ENCODE results near the gene FAM13A. TPM values are rescaled to one million over a fixed set of nuclear protein-coding genes. Genes with fewer than 3 reads are reported as not detected.

The FAM13A gene
- total and polyA plus RNA-seq, 2 donors (not counting 1 experiment from before 2014, with no cell fraction given): 0.51 to 2.1 TPM

DNA sequence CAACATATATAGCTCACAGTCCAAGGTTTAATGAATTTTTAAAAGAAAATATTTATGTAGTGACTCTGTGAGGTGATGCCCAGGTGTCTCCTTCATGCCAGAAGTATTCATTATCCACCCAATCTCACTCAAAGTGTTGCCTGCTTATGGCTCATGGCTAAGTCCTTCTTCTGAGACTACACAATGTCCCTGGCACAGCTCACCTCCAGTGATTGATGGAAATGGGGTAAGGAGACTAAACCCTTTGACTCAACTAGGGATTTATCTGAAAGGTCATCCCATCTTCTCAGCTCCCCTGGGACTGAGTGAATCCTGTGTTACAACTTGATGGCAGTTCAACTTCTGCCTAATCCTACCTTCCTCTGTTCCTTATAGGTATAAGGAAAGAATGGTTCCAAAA lies 74.2 kb downstream of the FAM13A start:
- H3K27me3 ChIP-seq (replicated peaks in 1 of 4; ENCODE audit: control extremely low read depth in 1 of 4, control insufficient read depth in 3 of 4, insufficient read depth in 4 of 4, low read length in 3 of 4): no peaks in the 10 kb centered on the region
- TF ChIP-seq, protein P1, sequence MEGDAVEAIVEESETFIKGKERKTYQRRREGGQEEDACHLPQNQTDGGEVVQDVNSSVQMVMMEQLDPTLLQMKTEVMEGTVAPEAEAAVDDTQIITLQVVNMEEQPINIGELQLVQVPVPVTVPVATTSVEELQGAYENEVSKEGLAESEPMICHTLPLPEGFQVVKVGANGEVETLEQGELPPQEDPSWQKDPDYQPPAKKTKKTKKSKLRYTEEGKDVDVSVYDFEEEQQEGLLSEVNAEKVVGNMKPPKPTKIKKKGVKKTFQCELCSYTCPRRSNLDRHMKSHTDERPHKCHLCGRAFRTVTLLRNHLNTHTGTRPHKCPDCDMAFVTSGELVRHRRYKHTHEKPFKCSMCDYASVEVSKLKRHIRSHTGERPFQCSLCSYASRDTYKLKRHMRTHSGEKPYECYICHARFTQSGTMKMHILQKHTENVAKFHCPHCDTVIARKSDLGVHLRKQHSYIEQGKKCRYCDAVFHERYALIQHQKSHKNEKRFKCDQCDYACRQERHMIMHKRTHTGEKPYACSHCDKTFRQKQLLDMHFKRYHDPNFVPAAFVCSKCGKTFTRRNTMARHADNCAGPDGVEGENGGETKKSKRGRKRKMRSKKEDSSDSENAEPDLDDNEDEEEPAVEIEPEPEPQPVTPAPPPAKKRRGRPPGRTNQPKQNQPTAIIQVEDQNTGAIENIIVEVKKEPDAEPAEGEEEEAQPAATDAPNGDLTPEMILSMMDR (IDR thresholded peaks at IDR 0.05): no peak
- TF ChIP-seq EZH2 (IDR thresholded peaks at IDR 0.05; ENCODE audit: borderline replicate concordance, insufficient read depth, low read depth, low read length, poor library complexity, severe bottlenecking): no peak
- no peaks in the 10 kb centered on the region for H3K4me1 Mint-ChIP-seq
- no peaks in the 10 kb centered on the region for H4K20me1 ChIP-seq (ENCODE audit: control insufficient read depth, insufficient read depth, low read length, poor library complexity, severe bottlenecking)
- no peak overlapping the region for H3K4me3 Mint-ChIP-seq
- H3K9me3 ChIP-seq (ENCODE audit: control extremely low read depth in 1 of 3, control insufficient read depth in 2 of 3, insufficient read depth in 1 of 3, low read length in 2 of 3): no peaks in the 10 kb centered on the region
- no peak overlapping the region for H3K27ac ChIP-seq (ENCODE audit: low read length in 2 of 2)
- no peak overlapping the region for H3K4me3 ChIP-seq (ENCODE audit: control extremely low read depth in 1 of 5, extremely low read depth in 1 of 5, insufficient read depth in 1 of 5, low read depth in 2 of 5, low read length in 4 of 5)
- no peak for ATAC-seq (ENCODE audit: low read depth)
- no peaks in the 10 kb centered on the region for H3K27me3 Mint-ChIP-seq
- no peak for DNase-seq
- no peaks in the 10 kb centered on the region for H3K9me3 Mint-ChIP-seq (ENCODE audit: insufficient read depth)
- ChIA-PET POLR2A (no interaction called here), CTCF (no interaction called here)
- H3K4me2 ChIP-seq (replicated peaks; ENCODE audit: low read depth, low read length, poor library complexity, severe bottlenecking): no peak overlapping the region
- H3K9ac ChIP-seq (ENCODE audit: low read length): no peak overlapping the region
- H3K27ac Mint-ChIP-seq: no peak overlapping the region
- no peaks in the 10 kb centered on the region for H3K36me3 ChIP-seq (replicated peaks in 1 of 2; ENCODE audit: control extremely low read depth in 1 of 2, control insufficient read depth in 1 of 2, extremely low read depth in 1 of 2, insufficient read depth in 2 of 2, low read length in 1 of 2)
- H2AFZ ChIP-seq (ENCODE audit: insufficient read depth, low read depth, low read length, poor library complexity, severe bottlenecking): no peak overlapping the region
- H3K79me2 ChIP-seq (ENCODE audit: control insufficient read depth, insufficient read depth, low read length): no peaks in the 10 kb centered on the region
- no peaks in the 10 kb centered on the region for H3K4me1 ChIP-seq (ENCODE audit: control insufficient read depth in 2 of 2, insufficient read depth in 2 of 2, low read length in 2 of 2)
- intact Hi-C loops (cut with micrococcal nuclease): no loop called here

DNA sequence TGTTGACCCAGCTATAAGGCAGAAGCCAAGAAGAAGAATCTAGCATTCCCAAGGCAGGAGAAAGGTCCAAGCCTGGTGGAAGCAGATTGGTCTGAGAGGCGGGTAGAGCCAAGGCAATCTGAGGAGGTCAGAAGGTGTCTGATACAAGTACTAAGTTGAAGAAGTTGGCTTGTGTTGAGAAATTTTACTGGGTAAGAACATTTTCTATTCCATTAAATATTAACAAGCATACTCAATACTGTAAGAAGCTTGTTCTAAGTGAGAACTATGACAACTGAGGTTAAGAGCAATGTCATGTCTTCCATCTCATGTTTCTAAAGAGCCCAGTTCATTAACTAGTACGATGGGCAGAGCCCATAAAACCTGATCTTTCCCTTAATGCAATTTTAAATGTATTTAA lies 75.0 kb downstream of the FAM13A start:
- no peaks in the 10 kb centered on the region for H3K36me3 ChIP-seq (replicated peaks in 1 of 2; ENCODE audit: control extremely low read depth in 1 of 2, control insufficient read depth in 1 of 2, extremely low read depth in 1 of 2, insufficient read depth in 2 of 2, low read length in 1 of 2)
- no peaks in the 10 kb centered on the region for H3K79me2 ChIP-seq (ENCODE audit: control insufficient read depth, insufficient read depth, low read length)
- no peaks in the 10 kb centered on the region for H3K27me3 ChIP-seq (replicated peaks in 1 of 4; ENCODE audit: control extremely low read depth in 1 of 4, control insufficient read depth in 3 of 4, insufficient read depth in 4 of 4, low read length in 3 of 4)
- H3K9me3 Mint-ChIP-seq (ENCODE audit: insufficient read depth): no peaks in the 10 kb centered on the region
- no peaks in the 10 kb centered on the region for H3K27me3 Mint-ChIP-seq
- H3K9ac ChIP-seq (ENCODE audit: low read length): no peak overlapping the region
- ChIA-PET CTCF (no interaction called here), POLR2A (no interaction called here)
- no peak overlapping the region for H3K4me2 ChIP-seq (replicated peaks; ENCODE audit: low read depth, low read length, poor library complexity, severe bottlenecking)
- H3K4me3 ChIP-seq (ENCODE audit: control extremely low read depth in 1 of 5, extremely low read depth in 1 of 5, insufficient read depth in 1 of 5, low read depth in 2 of 5, low read length in 4 of 5): no peak overlapping the region
- H4K20me1 ChIP-seq (ENCODE audit: control insufficient read depth, insufficient read depth, low read length, poor library complexity, severe bottlenecking): no peaks in the 10 kb centered on the region
- H3K9me3 ChIP-seq (ENCODE audit: control extremely low read depth in 1 of 3, control insufficient read depth in 2 of 3, insufficient read depth in 1 of 3, low read length in 2 of 3): no peaks in the 10 kb centered on the region
- no peak overlapping the region for H2AFZ ChIP-seq (ENCODE audit: insufficient read depth, low read depth, low read length, poor library complexity, severe bottlenecking)
- no peak overlapping the region for H3K4me3 Mint-ChIP-seq
- no peak for DNase-seq
- intact Hi-C loops (cut with micrococcal nuclease): no loop called here
- no CpG with 5 or more reads among the region's 2 CpGs for WGBS (ENCODE audit: insufficient coverage)
- no peaks in the 10 kb centered on the region for H3K4me1 Mint-ChIP-seq
- ATAC-seq (ENCODE audit: low read depth): no peak
- H3K4me1 ChIP-seq (ENCODE audit: control insufficient read depth in 2 of 2, insufficient read depth in 2 of 2, low read length in 2 of 2): no peaks in the 10 kb centered on the region
- TF ChIP-seq, protein P1 (IDR thresholded peaks at IDR 0.05): no peak
- no peak for TF ChIP-seq EZH2 (IDR thresholded peaks at IDR 0.05; ENCODE audit: borderline replicate concordance, insufficient read depth, low read depth, low read length, poor library complexity, severe bottlenecking)
- no peak overlapping the region for H3K27ac ChIP-seq (ENCODE audit: low read length in 2 of 2)
- H3K27ac Mint-ChIP-seq: no peak overlapping the region
